DMS79 treated with DMSO at 0.1 percent for 48 hours (cell line): ENCODE results near the gene GCNT1.

Experiments
- DNase-seq: peaks from one replicate; lab custom pipeline; 2025; lab: John Stamatoyannopoulos, UW

The GCNT1 gene

GRCh38 chr9:76539180-76539579, 80.2 kb downstream of the GCNT1 start:
- no peak for DNase-seq

GRCh38 chr9:76542360-76542759, 83.4 kb downstream of the GCNT1 start:
- DNase-seq = no peak

GRCh38 chr9:76545191-76545590, 86.2 kb downstream of the GCNT1 start:
- DNase-seq = no peak

- DNase-seq = no peak
Observed at GRCh38 chr9:76552181-76552580, 93.2 kb downstream of the GCNT1 start.

- DNase-seq = no peak
Observed at GRCh38 chr9:76552751-76553455, 93.9 kb downstream of the GCNT1 start.

- DNase-seq = no peak
Observed at GRCh38 chr9:76553680-76554079, 94.7 kb downstream of the GCNT1 start.
